Right cardiac atrium (tissue), 5 donors: ENCODE measurements around the gene THRB. TPM values are rescaled to one million over a fixed set of nuclear protein-coding genes. Genes with fewer than 3 reads are reported as not detected.
A peak's percentile ranks its signal among the peaks of the same experiment; 100 is the strongest.

ENCODE experiments used
- ATAC-seq, 2 donors: fragments of 200-7000 bp; cut with Tn5 transposase; one replicate each; pipeline versions ENCODE4 v1.8.0 to v1.9.1; 2020; ENCODE audit warnings: moderate library complexity in 2 of 2, mild to moderate bottlenecking in 1 of 2
- DNase-seq, 3 donors: peaks; one replicate each; pipeline ENCODE4 v3.0.0-alpha.2; 2020
- H3K27ac ChIP-seq: one replicate; pipeline ENCODE4 v1.5.1; 2013; ENCODE audit warnings: mild to moderate bottlenecking, low read length, control low read depth, moderate library complexity
- H3K27me3 ChIP-seq: one replicate; pipeline ENCODE4 v1.6.1; 2013; ENCODE audit not compliant: control insufficient read depth, insufficient read depth
- H3K4me1 ChIP-seq: one replicate; pipeline ENCODE4 v1.6.1; 2013; ENCODE audit warnings: low read length; ENCODE audit not compliant: control insufficient read depth, insufficient read depth
- H3K4me3 ChIP-seq: one replicate; pipeline ENCODE4 v1.5.1; 2013; ENCODE audit warnings: low read length, control low read depth
- H3K9me3 ChIP-seq: one replicate; pipeline ENCODE4 v1.6.1; 2013; ENCODE audit warnings: low read length; ENCODE audit not compliant: control insufficient read depth
- WGBS: extraction: QIAGEN DNeasy Blood & Tissue Kit; methylation state at CpG from one replicate; pipeline ENCODE4 v1.1.7; 2013; 5-methylcytosine and 5-hydroxymethylcytosine counted together
- intact Hi-C, 4 donors: fragments of 100-400 bp; cut with DNase I; formaldehyde crosslinking; loops; one replicate each; pipeline versions ENCODE4 v1.11.0 to v1.14.0; 2022 to 2023
- polyA plus RNA-seq: library from polyadenylated mRNA; stranded (reverse); fragments of 200-250 nt; gene quantifications from one replicate; pipeline ENCODE4 v1.2.3, GENCODE V29; 2013
- total RNA-seq, 4 donors: library from RNA; stranded (reverse); fragmentation: NEBNext Ultra II Directional; extraction: Animal tissue kit (Norgen Biotek cat#: 25700); gene quantifications; one replicate each; pipeline ENCODE4 v1.2.1, GENCODE V29; 2021
- donor health status: healthy with polysubstance abuse.
- donor health status: DM: no; HTN: yes; CAD: no.
- donor health status: DM: no; HTN: no; CAD: no.
- donor health status: DM: no; HTN: yes; CAD: no; lungs with severe emphysema.
- donor health status: DM: yes; HTN: yes; CAD: no.

The THRB gene
- total and polyA plus RNA-seq, 5 donors: 5.3 to 25.0 (median 18.5) TPM

GRCh38 chr3:24446032-24446431, 48.6 kb downstream of the THRB start:
- intact Hi-C loops: no loop called here
- H3K4me1 ChIP-seq: no peaks in the 10 kb centered on the region
- H3K4me3 ChIP-seq: no peak overlapping the region
- DNase-seq: no peak
- no peak for ATAC-seq
- WGBS: 81% methylated on average over 1 of the region's 1 CpG
- no peaks in the 10 kb centered on the region for H3K9me3 ChIP-seq
- no peaks in the 10 kb centered on the region for H3K27me3 ChIP-seq
- H3K27ac ChIP-seq: peak overlapping the region; percentile 52

- Histone ChIP-seq H3K9me3 (no peaks in the 10 kb centered on the region), H3K4me3 (no peak overlapping the region), H3K4me1 (no peaks in the 10 kb centered on the region), H3K27me3 (no peaks in the 10 kb centered on the region), H3K27ac (no peak overlapping the region)
- WGBS: 0% methylated on average over 1 of the region's 1 CpG
- no peak for DNase-seq
- intact Hi-C loops: no loop called here
- ATAC-seq: no peak
Observed at GRCh38 chr3:24443476-24443875, 51.2 kb downstream of the THRB start.

- Histone ChIP-seq H3K27ac (no peak overlapping the region), H3K4me1 (no peaks in the 10 kb centered on the region), H3K27me3 (no peaks in the 10 kb centered on the region), H3K9me3 (no peaks in the 10 kb centered on the region), H3K4me3 (no peak overlapping the region)
- 59% methylated on average over 3 of the region's 3 CpGs for WGBS
- intact Hi-C loops: no loop called here
- ATAC-seq (peak in 1 of 2 donors; percentile 24), DNase-seq (no peak)
Observed at GRCh38 chr3:24440760-24441464, 53.7 kb downstream of the THRB start.

GRCh38 chr3:24439021-24439420, 55.6 kb downstream of the THRB start:
- Histone ChIP-seq H3K27me3 (no peaks in the 10 kb centered on the region), H3K4me1 (peaks cover 7% of the 10 kb centered on the region), H3K9me3 (no peaks in the 10 kb centered on the region), H3K4me3 (no peak overlapping the region), H3K27ac (no peak overlapping the region)
- DNase-seq: no peak
- intact Hi-C loops: loop anchor here in 1 of 4 donors (10.0 kb wide), 1 partner anchor 56 kb away; the partner anchor contains the start of gene THRB
- 71% methylated on average over 4 of the region's 4 CpGs for WGBS
- peak; percentile 31 to 34 for ATAC-seq

GRCh38 chr3:24437326-24437725, 57.3 kb downstream of the THRB start:
- Histone ChIP-seq H3K27ac (no peak overlapping the region), H3K4me3 (no peak overlapping the region), H3K4me1 (peaks cover 7% of the 10 kb centered on the region), H3K9me3 (no peaks in the 10 kb centered on the region), H3K27me3 (no peaks in the 10 kb centered on the region)
- ATAC-seq (no peak), DNase-seq (no peak)
- WGBS: 62% methylated on average over 2 of the region's 2 CpGs
- intact Hi-C loops: loop anchor here in 1 of 4 donors (10.0 kb wide), 1 partner anchor 57 kb away; the partner anchor contains the start of gene THRB

GRCh38 chr3:24435584-24435983, 59.1 kb downstream of the THRB start:
- Histone ChIP-seq H3K27me3 (no peaks in the 10 kb centered on the region), H3K27ac (no peak overlapping the region), H3K9me3 (no peaks in the 10 kb centered on the region), H3K4me3 (no peak overlapping the region), H3K4me1 (peaks cover 7% of the 10 kb centered on the region)
- 80% methylated on average over 5 of the region's 5 CpGs for WGBS
- peak in 1 of 3 donors; percentile 22 for DNase-seq
- ATAC-seq: no peak
- intact Hi-C loops: loop anchor here in 1 of 4 donors (10.0 kb wide), 1 partner anchor 59 kb away; the partner anchor contains the start of gene THRB

- Histone ChIP-seq H3K4me1 (peaks cover 7% of the 10 kb centered on the region), H3K4me3 (no peak overlapping the region), H3K27me3 (no peaks in the 10 kb centered on the region), H3K27ac (no peak overlapping the region), H3K9me3 (no peaks in the 10 kb centered on the region)
- ATAC-seq: no peak
- intact Hi-C loops: loop anchor here in 1 of 4 donors (10.0 kb wide), 1 partner anchor 60 kb away; the partner anchor contains the start of gene THRB
- WGBS: 54% methylated on average over 1 of the region's 1 CpG
- DNase-seq: no peak
Observed at GRCh38 chr3:24434651-24435050, 60.0 kb downstream of the THRB start.

GRCh38 chr3:24433838-24434591, 60.6 kb downstream of the THRB start:
- 55% methylated on average over 5 of the region's 5 CpGs for WGBS
- ATAC-seq: peak; percentile 83 to 89

GRCh38 chr3:24432989-24433388, 61.7 kb downstream of the THRB start:
- ATAC-seq (no peak), DNase-seq (no peak)
- no peaks in the 10 kb centered on the region for H3K9me3 ChIP-seq
- no peak overlapping the region for H3K4me3 ChIP-seq
- H3K27ac ChIP-seq: no peak overlapping the region
- H3K4me1 ChIP-seq: peaks cover 7% of the 10 kb centered on the region
- no peaks in the 10 kb centered on the region for H3K27me3 ChIP-seq
- intact Hi-C loops: loop anchor here in 1 of 4 donors (10.0 kb wide), 1 partner anchor 62 kb away; the partner anchor contains the start of gene THRB

More at GRCh38 chr3:24433838-24434591, 60.6 kb downstream of the THRB start:
- no peaks in the 10 kb centered on the region for H3K27me3 ChIP-seq
- intact Hi-C loops: loop anchor here in 1 of 4 donors (10.0 kb wide), 1 partner anchor 61 kb away; the partner anchor contains the start of gene THRB
- peak overlapping the region; percentile 72 for H3K27ac ChIP-seq
- H3K4me1 ChIP-seq: peaks cover 7% of the 10 kb centered on the region
- DNase-seq: no peak
- H3K9me3 ChIP-seq: no peaks in the 10 kb centered on the region
- H3K4me3 ChIP-seq: no peak overlapping the region

GRCh38 chr3:24428481-24428880, 66.2 kb downstream of the THRB start:
- WGBS: 49% methylated on average over 2 of the region's 2 CpGs
- intact Hi-C loops: no loop called here
- H3K27ac ChIP-seq: no peak overlapping the region

GRCh38 chr3:24426896-24427295, 67.8 kb downstream of the THRB start:
- no peak for ATAC-seq
- intact Hi-C loops: no loop called here
- Histone ChIP-seq H3K4me3 (no peak overlapping the region), H3K27ac (no peak overlapping the region), H3K4me1 (no peaks in the 10 kb centered on the region), H3K9me3 (no peaks in the 10 kb centered on the region), H3K27me3 (no peaks in the 10 kb centered on the region)
- no peak for DNase-seq
- WGBS: 78% methylated on average over 2 of the region's 2 CpGs

More at GRCh38 chr3:24428481-24428880, 66.2 kb downstream of the THRB start:
- Histone ChIP-seq H3K4me3 (no peak overlapping the region), H3K27me3 (no peaks in the 10 kb centered on the region), H3K9me3 (no peaks in the 10 kb centered on the region), H3K4me1 (no peaks in the 10 kb centered on the region)
- DNase-seq: no peak
- no peak for ATAC-seq
